Naive thymus-derived CD4-positive, alpha-beta T cell (primary cell): ENCODE measurements around the gene CCZ1. TPM values are rescaled to one million over a fixed set of nuclear protein-coding genes. Genes with fewer than 3 reads are reported as not detected.
"Not testable (repeated sequence)": the region's sequence is repeated elsewhere in the genome, so short reads cannot be mapped to it uniquely, and the experiment has no call there.

ENCODE experiments used
- ATAC-seq: fragments of 150-1000 bp; cut with Tn5 transposase; 2 replicates; pipeline ENCODE4 v1.10.0; 2021; ENCODE audit warnings: mild to moderate bottlenecking, moderate library complexity
- CTCF ChIA-PET: fragments of 350-600 bp; sonication (Branson Sonifier 250); formaldehyde crosslinking; loops from one replicate; lab custom pipeline; 2021; ENCODE audit warnings: antibody characterized with exemption; lab: Charles Lee
- POLR2A ChIA-PET: fragments of 350-600 bp; sonication (Branson Sonifier 250); formaldehyde crosslinking; loops from one replicate; lab custom pipeline; 2021; ENCODE audit warnings: antibody characterized with exemption, inconsistent platforms; lab: Charles Lee
- DNase-seq, 9 donors: peaks; one replicate each; pipeline versions ENCODE4 v3.0.0 to v3.0.0-alpha.2; 2020 to 2022; ENCODE audit warnings: mixed read lengths in 1 of 9
- H3K27ac ChIP-seq: one replicate; pipeline ENCODE4 v1.7.0; 2013; ENCODE audit warnings: mild to moderate bottlenecking, low read depth, low read length, moderate library complexity
- H3K27me3 ChIP-seq, 2 donors: one replicate each; pipeline ENCODE4 v1.7.0; 2013; ENCODE audit warnings: low read length in 2 of 2, mild to moderate bottlenecking in 2 of 2, moderate library complexity in 2 of 2; ENCODE audit not compliant: control insufficient read depth in 2 of 2, insufficient read depth in 2 of 2
- H3K36me3 ChIP-seq, 3 experiments: 1 replicate in 2 of 3; 2 replicates in 1 of 3; pipeline ENCODE4 v1.7.0; 2013; ENCODE audit warnings: low read length in 3 of 3, mild to moderate bottlenecking in 3 of 3, moderate library complexity in 1 of 3; ENCODE audit not compliant: insufficient read depth in 3 of 3, control insufficient read depth in 2 of 3
- H3K4me1 ChIP-seq, 2 donors: one replicate each; pipeline ENCODE4 v1.7.0; 2013; ENCODE audit warnings: low read length in 2 of 2, mild to moderate bottlenecking in 2 of 2, moderate library complexity in 1 of 2; ENCODE audit not compliant: control insufficient read depth in 2 of 2, insufficient read depth in 2 of 2
- H3K4me3 ChIP-seq: 2 replicates; pipeline ENCODE4 v1.7.0; 2013; ENCODE audit warnings: mild to moderate bottlenecking, low read length
- H3K9me3 ChIP-seq, 3 experiments: 1 replicate in 2 of 3; 2 replicates in 1 of 3; pipeline ENCODE4 v1.7.0; 2013; ENCODE audit warnings: low read length in 3 of 3; ENCODE audit not compliant: control insufficient read depth in 2 of 3
- H3K27ac Mint-ChIP-seq, 9 donors: one replicate each; pipeline ENCODE4 v1.8.0; 2020 to 2022; ENCODE audit warnings: mixed read lengths in 9 of 9, mild to moderate bottlenecking in 8 of 9, moderate library complexity in 5 of 9, inconsistent platforms in 2 of 9
- H3K27me3 Mint-ChIP-seq, 5 donors: one replicate each; pipeline ENCODE4 v1.8.0; 2021 to 2022; ENCODE audit warnings: mixed read lengths in 5 of 5, mild to moderate bottlenecking in 1 of 5
- H3K36me3 Mint-ChIP-seq, 5 donors: one replicate each; pipeline ENCODE4 v1.8.0; 2020 to 2022; ENCODE audit warnings: mixed read lengths in 5 of 5, mild to moderate bottlenecking in 3 of 5, inconsistent platforms in 1 of 5
- H3K4me1 Mint-ChIP-seq, 7 donors: one replicate each; pipeline ENCODE4 v1.8.0; 2020 to 2022; ENCODE audit warnings: mixed read lengths in 7 of 7, mild to moderate bottlenecking in 3 of 7, inconsistent platforms in 1 of 7
- H3K4me3 Mint-ChIP-seq, 10 donors: one replicate each; pipeline ENCODE4 v1.8.0; 2020 to 2022; ENCODE audit warnings: mild to moderate bottlenecking in 10 of 10, mixed read lengths in 10 of 10, moderate library complexity in 6 of 10, inconsistent platforms in 2 of 10
- H3K9me3 Mint-ChIP-seq, 11 donors: one replicate each; pipeline ENCODE4 v1.8.0; 2020 to 2022; ENCODE audit warnings: mixed read lengths in 11 of 11, mild to moderate bottlenecking in 4 of 11, inconsistent platforms in 1 of 11, moderate library complexity in 1 of 11
- intact Hi-C, 2 donors: fragments of 100-400 bp; cut with micrococcal nuclease; formaldehyde crosslinking; loops; one replicate each; pipeline ENCODE4 v1.15.1; 2023
- polyA plus RNA-seq, 2 donors: library from polyadenylated mRNA; unstranded; fragments of 300-500 nt; fragmentation: Illumina TruSeq; gene quantifications; one replicate each; pipeline ENCODE4 v1.2.3, GENCODE V29; 2021
- total RNA-seq, 6 experiments: library from RNA in 5 of 6; stranded (reverse) in 5 of 6; gene quantifications; 1 replicate in 5 of 6; 2 replicates in 1 of 6; pipeline ENCODE4 v1.2.3 and lab custom pipeline; 2021 to 2026

The CCZ1 gene
- total and polyA plus RNA-seq, 7 experiments from 2014 or later = 39.4 to 83.6 (median 68.1) TPM

DNA sequence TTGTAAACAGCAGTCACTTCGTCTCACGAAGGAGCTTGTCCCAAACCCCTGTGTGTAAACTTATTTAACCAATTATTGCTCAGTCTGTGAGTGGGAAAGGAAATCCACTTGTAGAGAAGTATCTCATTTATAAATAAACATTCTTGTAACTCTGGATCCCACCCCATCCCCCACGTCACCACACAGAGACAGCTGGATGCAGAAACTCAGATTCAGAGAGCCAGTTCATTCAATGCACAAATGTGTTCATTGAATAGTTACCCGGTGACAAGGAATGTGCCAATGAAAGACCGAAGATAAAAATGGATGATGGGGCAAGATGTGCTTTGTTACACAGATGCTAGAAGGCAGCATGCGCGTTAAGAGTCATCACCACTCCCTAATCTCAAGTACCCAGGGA is 26.2 kb upstream of the CCZ1 start:
- Mint-ChIP-seq H3K36me3 (peaks cover 0 to 21% (median 16%) of the 10 kb centered on the region in 5 donors), H3K9me3 (no peaks in the 10 kb centered on the region), H3K4me3 (no peak overlapping the region), H3K4me1 (peaks cover 0 to 7% (median 0%) of the 10 kb centered on the region in 7 donors), H3K27me3 (no peaks in the 10 kb centered on the region), H3K27ac (no peak overlapping the region)
- POLR2A ChIA-PET = no interaction called here
- Histone ChIP-seq H3K36me3 (peaks cover 0 to 8% (median 0%) of the 10 kb centered on the region in 3 experiments), H3K4me3 (no peak overlapping the region), H3K27ac (no peak overlapping the region), H3K4me1 (no peaks in the 10 kb centered on the region), H3K9me3 (no peaks in the 10 kb centered on the region), H3K27me3 (no peaks in the 10 kb centered on the region)
- ATAC-seq = no peak
- DNase-seq = no peak
- intact Hi-C loops = no loop called here
- CTCF ChIA-PET = no interaction called here

DNA sequence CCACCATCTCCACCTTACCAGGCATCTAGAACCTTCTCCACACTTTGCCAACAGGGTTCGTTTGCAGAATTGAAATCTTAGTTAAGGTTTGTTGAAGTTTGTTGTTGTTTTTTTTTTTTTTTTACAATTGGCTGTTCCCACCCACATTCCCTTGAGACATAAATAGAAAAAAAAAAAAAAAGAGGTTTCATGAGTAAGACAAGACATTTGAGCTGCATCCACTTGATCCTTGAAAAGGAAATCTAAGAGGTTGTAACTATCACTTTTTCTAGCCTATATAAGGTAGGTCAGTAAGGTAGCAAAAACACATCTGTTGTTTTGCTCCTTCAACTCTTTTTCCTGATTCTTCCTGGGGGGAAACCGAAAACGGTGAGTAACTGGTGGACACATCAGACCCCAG is 18.9 kb upstream of the CCZ1 start:
- H3K9me3 Mint-ChIP-seq, H3K9me3 ChIP-seq, H3K4me1 Mint-ChIP-seq, ATAC-seq, POLR2A ChIA-PET, H3K36me3 ChIP-seq, H3K27ac Mint-ChIP-seq, H3K27me3 ChIP-seq, intact Hi-C loops, H3K4me3 ChIP-seq, H3K27me3 Mint-ChIP-seq, DNase-seq, H3K4me3 Mint-ChIP-seq, H3K4me1 ChIP-seq, H3K27ac ChIP-seq: not testable (repeated sequence)
- peaks cover 0 to 16% (median 0%) of the 10 kb centered on the region in 5 donors for H3K36me3 Mint-ChIP-seq
- CTCF ChIA-PET = interaction anchor here (0.6 kb wide), 1 partner anchor 728 kb away, joined by 5 read pairs; no protein-coding TSS in a partner anchor

DNA sequence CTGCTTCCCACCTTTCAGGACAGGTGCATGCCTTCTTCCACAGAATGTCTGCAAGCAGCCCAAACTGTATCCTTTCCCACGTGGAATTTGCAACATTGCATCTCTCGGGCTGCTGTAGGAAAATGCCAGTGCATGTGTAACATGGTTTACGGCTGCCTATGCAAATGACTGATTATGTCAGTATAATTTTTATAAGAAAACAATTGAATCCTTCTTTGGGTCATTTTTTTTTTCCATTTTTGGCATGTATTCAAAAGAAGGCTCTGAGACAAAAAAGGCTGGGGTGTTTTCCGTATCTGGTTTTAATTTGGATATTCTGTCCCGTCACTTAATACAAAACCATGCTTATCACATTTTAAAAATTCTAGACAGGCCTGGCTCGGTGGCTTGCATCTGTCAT is 18.4 kb upstream of the CCZ1 start:
- H3K27ac Mint-ChIP-seq, intact Hi-C loops: not testable (repeated sequence)

DNA sequence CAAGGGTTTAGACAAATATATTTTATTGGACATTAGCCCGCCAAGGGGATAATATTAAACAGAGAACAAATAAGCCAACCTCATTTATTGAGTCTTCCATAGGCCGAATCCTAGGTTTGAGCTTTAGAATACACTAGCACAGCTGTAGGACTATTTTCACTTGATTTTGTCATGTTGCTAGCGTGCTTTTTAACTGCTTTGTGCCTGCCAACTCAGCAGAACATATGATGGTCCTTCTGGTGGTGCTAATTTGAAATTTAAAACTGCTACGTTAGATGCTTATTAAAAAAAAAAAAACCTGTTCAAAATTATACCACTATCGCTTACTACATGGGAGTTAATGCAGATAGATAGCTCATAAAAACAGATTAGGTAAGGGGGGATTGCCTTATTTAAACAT is 14.1 kb upstream of the CCZ1 start:
- H3K27me3 Mint-ChIP-seq, intact Hi-C loops, H3K27ac Mint-ChIP-seq, H3K4me3 ChIP-seq, H3K9me3 ChIP-seq, DNase-seq, H3K27me3 ChIP-seq, ATAC-seq, H3K4me1 ChIP-seq, H3K4me3 Mint-ChIP-seq, H3K4me1 Mint-ChIP-seq, H3K36me3 ChIP-seq, H3K9me3 Mint-ChIP-seq, POLR2A ChIA-PET, H3K27ac ChIP-seq, CTCF ChIA-PET: not testable (repeated sequence)
- peaks cover 0 to 27% (median 0%) of the 10 kb centered on the region in 5 donors for H3K36me3 Mint-ChIP-seq

More for the DNA sequence above, 18.4 kb upstream of the CCZ1 start:
- H3K27me3 ChIP-seq, H3K27me3 Mint-ChIP-seq, CTCF ChIA-PET, H3K27ac ChIP-seq, H3K4me1 ChIP-seq, H3K9me3 ChIP-seq, H3K4me3 Mint-ChIP-seq, H3K36me3 ChIP-seq, H3K4me1 Mint-ChIP-seq, H3K4me3 ChIP-seq, DNase-seq, ATAC-seq, H3K9me3 Mint-ChIP-seq: not testable (repeated sequence)
- peaks cover 0 to 16% (median 0%) of the 10 kb centered on the region in 5 donors for H3K36me3 Mint-ChIP-seq
- POLR2A ChIA-PET = interaction anchor here (0.6 kb wide), 1 partner anchor 85 kb away, joined by 5 read pairs; no protein-coding TSS in a partner anchor

DNA sequence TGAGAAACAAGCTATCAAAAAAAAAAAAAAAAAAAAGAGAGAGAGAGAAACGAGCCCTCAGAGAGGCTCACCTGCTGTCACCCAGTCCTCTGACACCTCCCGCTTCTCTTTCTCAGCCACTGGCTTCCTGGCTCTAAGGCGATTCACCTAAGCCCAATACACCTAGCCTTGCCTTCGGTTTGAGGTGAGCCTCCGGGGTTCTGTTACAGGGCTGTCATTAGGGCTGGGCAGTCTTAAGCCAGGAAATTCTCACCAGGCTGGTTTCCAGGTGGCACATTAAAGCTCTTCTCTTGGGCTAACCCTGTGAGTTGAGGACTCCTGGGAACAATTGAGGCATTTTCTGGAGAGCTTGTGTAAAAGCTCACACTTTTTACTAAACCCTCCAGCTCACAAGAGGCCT is 10.5 kb upstream of the CCZ1 start:
- intact Hi-C loops, H3K27me3 ChIP-seq, H3K4me3 ChIP-seq, H3K27ac ChIP-seq, H3K9me3 ChIP-seq, H3K4me1 Mint-ChIP-seq, H3K4me1 ChIP-seq, H3K27ac Mint-ChIP-seq, ATAC-seq, H3K27me3 Mint-ChIP-seq, POLR2A ChIA-PET, DNase-seq, H3K9me3 Mint-ChIP-seq, H3K4me3 Mint-ChIP-seq, H3K36me3 ChIP-seq: not testable (repeated sequence)
- peaks cover 0 to 22% (median 0%) of the 10 kb centered on the region in 5 donors for H3K36me3 Mint-ChIP-seq
- CTCF ChIA-PET = interaction anchor here (0.6 kb wide), 1 partner anchor 213 kb away, joined by 4 read pairs; no protein-coding TSS in a partner anchor

DNA sequence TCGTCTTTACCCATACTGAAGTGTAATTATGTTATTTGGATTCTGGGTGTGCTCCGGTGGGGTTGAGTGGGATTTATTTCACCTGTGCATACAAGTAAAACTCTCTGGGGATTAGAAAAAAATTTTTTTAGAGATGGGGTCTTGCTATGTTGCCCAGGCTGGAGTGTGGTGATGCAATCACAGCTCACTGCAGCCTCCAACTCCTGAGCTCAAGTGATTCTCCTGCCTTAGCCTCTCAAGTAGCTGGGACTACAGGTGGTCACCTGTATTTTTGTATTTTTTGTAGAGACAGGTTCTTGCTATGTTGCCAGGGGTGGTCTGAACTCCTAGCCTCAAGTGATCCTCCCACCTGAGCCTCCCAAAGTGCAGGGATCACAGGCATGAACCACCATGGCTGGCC is 8.3 kb upstream of the CCZ1 start:
- H3K36me3 Mint-ChIP-seq = peaks cover 0 to 11% (median 0%) of the 10 kb centered on the region in 5 donors
- DNase-seq, H3K36me3 ChIP-seq, CTCF ChIA-PET, H3K4me3 ChIP-seq, H3K4me1 ChIP-seq, H3K27ac ChIP-seq, H3K9me3 ChIP-seq, H3K9me3 Mint-ChIP-seq, H3K27me3 ChIP-seq, H3K27ac Mint-ChIP-seq, H3K4me1 Mint-ChIP-seq, ATAC-seq, POLR2A ChIA-PET, H3K4me3 Mint-ChIP-seq, H3K27me3 Mint-ChIP-seq: not testable (repeated sequence)
- intact Hi-C loops = loop anchor here in 1 of 2 donors (10.0 kb wide), 1 partner anchor 115 kb away; the partner anchor contains the start of genes AIMP2 and PMS2

DNA sequence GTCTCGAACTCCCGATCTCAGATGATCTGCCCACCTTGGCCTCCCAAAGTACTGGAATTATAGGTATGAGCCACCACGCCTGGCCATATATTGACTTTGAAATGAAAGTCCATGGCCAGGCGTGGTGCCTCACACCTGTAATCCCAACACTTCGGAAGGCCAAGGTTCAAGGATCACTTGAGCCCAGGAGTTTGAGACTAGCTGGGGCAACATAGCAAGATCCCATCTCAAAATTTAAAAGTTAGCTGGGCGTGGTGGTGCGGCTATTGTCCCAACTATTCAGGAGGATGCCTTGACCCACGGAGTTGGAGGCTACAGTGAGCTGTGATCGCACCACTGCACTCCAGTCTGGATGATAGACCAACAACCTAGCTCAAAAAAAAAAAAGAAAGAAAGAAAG is 6.0 kb upstream of the CCZ1 start:
- Histone ChIP-seq H3K36me3 (no peaks in the 10 kb centered on the region), H3K9me3 (no peaks in the 10 kb centered on the region), H3K27ac (no peak overlapping the region), H3K27me3 (no peaks in the 10 kb centered on the region), H3K4me1 (no peaks in the 10 kb centered on the region), H3K4me3 (no peak overlapping the region)
- no peak overlapping the region for H3K27ac Mint-ChIP-seq
- peaks cover 0 to 11% (median 0%) of the 10 kb centered on the region in 5 donors for H3K36me3 Mint-ChIP-seq
- intact Hi-C loops = loop anchor here in 1 of 2 donors (10.0 kb wide), 1 partner anchor 112 kb away; the partner anchor contains the start of genes AIMP2 and PMS2
- no peaks in the 10 kb centered on the region for H3K27me3 Mint-ChIP-seq
- ATAC-seq = no peak
- POLR2A ChIA-PET = no interaction called here
- no peak for DNase-seq
- H3K9me3 Mint-ChIP-seq = no peaks in the 10 kb centered on the region
- no peak overlapping the region for H3K4me3 Mint-ChIP-seq
- H3K4me1 Mint-ChIP-seq = peaks cover 0 to 3% (median 0%) of the 10 kb centered on the region in 7 donors
- CTCF ChIA-PET = no interaction called here
